MM.1S (cell line): ENCODE results near the gene ZMIZ1.

Experiments used
- EZH2phosphoT487 ChIP-seq: fragments of 300-600 bp; sonication (generic); IDR thresholded peaks from 2 replicates; pipeline ENCODE4 v1.6.1; 2018; ENCODE audit warnings: antibody characterized with exemption, low read length
- TF ChIP-seq, protein P1 (sequence below): fragments of 300-600 bp; sonication (generic); IDR thresholded peaks from 2 replicates; pipeline ENCODE4 v1.5.1; 2016; ENCODE audit warnings: antibody characterized with exemption, low read length, mixed read lengths

GRCh38 chr10:79316671-79317431 is 248.1 kb downstream of the ZMIZ1 start:
- TF ChIP-seq, protein P1, sequence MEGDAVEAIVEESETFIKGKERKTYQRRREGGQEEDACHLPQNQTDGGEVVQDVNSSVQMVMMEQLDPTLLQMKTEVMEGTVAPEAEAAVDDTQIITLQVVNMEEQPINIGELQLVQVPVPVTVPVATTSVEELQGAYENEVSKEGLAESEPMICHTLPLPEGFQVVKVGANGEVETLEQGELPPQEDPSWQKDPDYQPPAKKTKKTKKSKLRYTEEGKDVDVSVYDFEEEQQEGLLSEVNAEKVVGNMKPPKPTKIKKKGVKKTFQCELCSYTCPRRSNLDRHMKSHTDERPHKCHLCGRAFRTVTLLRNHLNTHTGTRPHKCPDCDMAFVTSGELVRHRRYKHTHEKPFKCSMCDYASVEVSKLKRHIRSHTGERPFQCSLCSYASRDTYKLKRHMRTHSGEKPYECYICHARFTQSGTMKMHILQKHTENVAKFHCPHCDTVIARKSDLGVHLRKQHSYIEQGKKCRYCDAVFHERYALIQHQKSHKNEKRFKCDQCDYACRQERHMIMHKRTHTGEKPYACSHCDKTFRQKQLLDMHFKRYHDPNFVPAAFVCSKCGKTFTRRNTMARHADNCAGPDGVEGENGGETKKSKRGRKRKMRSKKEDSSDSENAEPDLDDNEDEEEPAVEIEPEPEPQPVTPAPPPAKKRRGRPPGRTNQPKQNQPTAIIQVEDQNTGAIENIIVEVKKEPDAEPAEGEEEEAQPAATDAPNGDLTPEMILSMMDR = peak; percentile 22; the same call in 1 of the 2 replicates
- no peak for TF ChIP-seq EZH2phosphoT487
